Fibroblast of the aortic adventitia (primary cell): ENCODE data around the gene HOXB3. TPM values are rescaled to one million over a fixed set of nuclear protein-coding genes. Genes with fewer than 3 reads are reported as not detected.

Experiments used
- DNase-seq: peaks from one replicate; pipeline ENCODE4 v3.0.0-alpha.2; 2010; ENCODE audit warnings: low read depth
- H3K4me3 ChIP-seq: 2 replicates; pipeline ENCODE4 v1.5.1; 2011; ENCODE audit warnings: low read depth, mild to moderate bottlenecking, control low read depth, low read length, moderate library complexity
- CTCF ChIP-seq: IDR thresholded peaks from 2 replicates; pipeline ENCODE4 v1.5.1; 2011; ENCODE audit warnings: mild to moderate bottlenecking, low read length, control low read depth, inconsistent platforms; ENCODE audit not compliant: insufficient read depth
- total RNA-seq: library from RNA; depleted of rRNA; stranded (reverse); fragments of >200 nt; gene quantifications from 2 replicates; pipeline ENCODE4 v1.2.3, GENCODE V29; 2012; ENCODE audit warnings: low replicate concordance

HOXB3 gene
- total RNA-seq, 1 donor, result 9.7 TPM

GRCh38 chr17:48556576-48557401 is 33.3 kb downstream of the HOXB3 start:
- no peak for TF ChIP-seq CTCF
- H3K4me3 ChIP-seq, result peak overlapping the region; percentile 61
- peak; percentile 68 for DNase-seq

- H3K4me3 ChIP-seq, result peak overlapping the region; percentile 69
- TF ChIP-seq CTCF, result no peak
- DNase-seq, result no peak
Observed at GRCh38 chr17:48556229-48556575, 33.8 kb downstream of the HOXB3 start.

- peak overlapping the region; percentile 69 for H3K4me3 ChIP-seq
- no peak for TF ChIP-seq CTCF
- DNase-seq, result peak; percentile 98
Observed at GRCh38 chr17:48555258-48556228, 34.5 kb downstream of the HOXB3 start.

- peak; percentile 56 for DNase-seq
- H3K4me3 ChIP-seq, result peak overlapping the region; percentile 69
- TF ChIP-seq CTCF, result no peak
Observed at GRCh38 chr17:48554412-48555257, 35.4 kb downstream of the HOXB3 start.

GRCh38 chr17:48553826-48554225 is 36.2 kb downstream of the HOXB3 start:
- TF ChIP-seq CTCF, result no peak
- H3K4me3 ChIP-seq, result peak overlapping the region; percentile 69
- peak; percentile 42 for DNase-seq

- TF ChIP-seq CTCF, result no peak
- DNase-seq, result no peak
- peak overlapping the region; percentile 51 for H3K4me3 ChIP-seq
Observed at GRCh38 chr17:48553190-48553547, 36.9 kb downstream of the HOXB3 start.
